CD4-positive, alpha-beta T cell (primary cell): ENCODE data around the gene MS4A10. TPM values are rescaled to one million over a fixed set of nuclear protein-coding genes. Genes with fewer than 3 reads are reported as not detected.

Source experiments
- ATAC-seq: fragments of 200-7000 bp; cut with Tn5 transposase; one replicate; pipeline ENCODE4 v1.10.0; 2022; ENCODE audit warnings: mild to moderate bottlenecking; ENCODE audit not compliant: poor library complexity
- CTCF ChIA-PET: fragments of 350-600 bp; sonication (Branson Sonifier 250); formaldehyde crosslinking; loops from one replicate; lab custom pipeline; 2021; ENCODE audit warnings: antibody characterized with exemption, inconsistent platforms; lab: Charles Lee
- POLR2A ChIA-PET: fragments of 350-600 bp; sonication (Branson Sonifier 250); formaldehyde crosslinking; loops from one replicate; lab custom pipeline; 2021; ENCODE audit warnings: antibody characterized with exemption, inconsistent platforms; lab: Charles Lee
- DNase-seq, 14 experiments: peaks; one replicate each; pipeline ENCODE4 v3.0.0-alpha.2; 2013 to 2020; ENCODE audit warnings: mixed read lengths in 2 of 14
- H3K27ac ChIP-seq, 2 donors: one replicate each; pipeline versions ENCODE4 v1.5.1 to v1.7.0; 2013; ENCODE audit warnings: low read length in 2 of 2, low read depth in 1 of 2, mild to moderate bottlenecking in 1 of 2
- H3K27me3 ChIP-seq, 2 experiments: 1 replicate in 1 of 2; 2 replicates in 1 of 2; pipeline versions ENCODE4 v1.6.1 to v1.7.0; 2013; ENCODE audit warnings: low read length in 2 of 2, control low read depth in 1 of 2, mild to moderate bottlenecking in 1 of 2, moderate library complexity in 1 of 2; ENCODE audit not compliant: insufficient read depth in 2 of 2, control insufficient read depth in 1 of 2
- H3K36me3 ChIP-seq: one replicate; pipeline ENCODE4 v1.6.1; 2013; ENCODE audit warnings: low read length, control low read depth; ENCODE audit not compliant: insufficient read depth
- H3K4me1 ChIP-seq: one replicate; pipeline ENCODE4 v1.6.1; 2013; ENCODE audit warnings: low read length, control low read depth; ENCODE audit not compliant: insufficient read depth
- H3K4me3 ChIP-seq: one replicate; pipeline ENCODE4 v1.5.1; 2013; ENCODE audit warnings: mild to moderate bottlenecking, low read length, moderate library complexity
- H3K9me3 ChIP-seq, 2 experiments: 1 replicate in 1 of 2; 2 replicates in 1 of 2; pipeline versions ENCODE4 v1.6.1 to v1.7.0; 2013; ENCODE audit warnings: low read length in 2 of 2, mild to moderate bottlenecking in 2 of 2, control low read depth in 1 of 2, moderate library complexity in 1 of 2; ENCODE audit not compliant: control insufficient read depth in 1 of 2, insufficient read depth in 1 of 2
- H3K27ac Mint-ChIP-seq: one replicate; pipeline ENCODE4 v1.8.0; 2020; ENCODE audit warnings: mixed read lengths
- H3K27me3 Mint-ChIP-seq: one replicate; pipeline ENCODE4 v1.8.0; 2021; ENCODE audit warnings: mixed read lengths
- H3K36me3 Mint-ChIP-seq: one replicate; pipeline ENCODE4 v1.8.0; 2021; ENCODE audit warnings: low read depth, mixed read lengths
- H3K4me1 Mint-ChIP-seq: one replicate; pipeline ENCODE4 v1.8.0; 2021; ENCODE audit warnings: low read depth, mixed read lengths
- H3K4me3 Mint-ChIP-seq: one replicate; pipeline ENCODE4 v1.8.0; 2020; ENCODE audit warnings: mild to moderate bottlenecking, mixed read lengths
- H3K9me3 Mint-ChIP-seq: one replicate; pipeline ENCODE4 v1.8.0; 2020; ENCODE audit warnings: mixed read lengths
- intact Hi-C, 2 experiments: fragments of 100-400 bp; cut with DNase I in 1 of 2; cut with micrococcal nuclease in 1 of 2; formaldehyde crosslinking; loops; one replicate each; pipeline versions ENCODE4 v1.15.1 to v1.9.0; 2023 to 2025; cut with DNase I, micrococcal nuclease
- total RNA-seq, 174 experiments: library from RNA in 2 of 174; stranded (reverse) in 2 of 174; gene quantifications; one replicate each; pipeline ENCODE4 v1.2.3 and lab custom pipeline; 2021 to 2026
- TF ChIP-seq, protein P1 (sequence below): fragments of 200-600 bp; IDR thresholded peaks from one replicate; pipeline ENCODE4 v1.8.0; 2022; ENCODE audit warnings: antibody characterized with exemption, mild to moderate bottlenecking

The MS4A10 gene
- total RNA-seq, 2 experiments from 2014 or later = not detected

GRCh38 chr11:60783911-60784310 lies 1.2 kb upstream of the MS4A10 start:
- Histone ChIP-seq H3K4me3 (no peak overlapping the region), H3K4me1 (no peaks in the 10 kb centered on the region), H3K36me3 (no peaks in the 10 kb centered on the region), H3K27ac (no peak overlapping the region), H3K27me3 (no peaks in the 10 kb centered on the region), H3K9me3 (no peaks in the 10 kb centered on the region)
- H3K27me3 Mint-ChIP-seq = no peaks in the 10 kb centered on the region
- no peaks in the 10 kb centered on the region for H3K4me1 Mint-ChIP-seq
- no peak overlapping the region for H3K4me3 Mint-ChIP-seq
- no peaks in the 10 kb centered on the region for H3K36me3 Mint-ChIP-seq
- H3K9me3 Mint-ChIP-seq = no peaks in the 10 kb centered on the region
- intact Hi-C loops = no loop called here
- no peak for DNase-seq
- ChIA-PET POLR2A (no interaction called here), CTCF (interaction anchor here (1.6 kb wide), 1 partner anchor 9 kb away, joined by 6 read pairs; no protein-coding TSS in a partner anchor)
- TF ChIP-seq, protein P1, sequence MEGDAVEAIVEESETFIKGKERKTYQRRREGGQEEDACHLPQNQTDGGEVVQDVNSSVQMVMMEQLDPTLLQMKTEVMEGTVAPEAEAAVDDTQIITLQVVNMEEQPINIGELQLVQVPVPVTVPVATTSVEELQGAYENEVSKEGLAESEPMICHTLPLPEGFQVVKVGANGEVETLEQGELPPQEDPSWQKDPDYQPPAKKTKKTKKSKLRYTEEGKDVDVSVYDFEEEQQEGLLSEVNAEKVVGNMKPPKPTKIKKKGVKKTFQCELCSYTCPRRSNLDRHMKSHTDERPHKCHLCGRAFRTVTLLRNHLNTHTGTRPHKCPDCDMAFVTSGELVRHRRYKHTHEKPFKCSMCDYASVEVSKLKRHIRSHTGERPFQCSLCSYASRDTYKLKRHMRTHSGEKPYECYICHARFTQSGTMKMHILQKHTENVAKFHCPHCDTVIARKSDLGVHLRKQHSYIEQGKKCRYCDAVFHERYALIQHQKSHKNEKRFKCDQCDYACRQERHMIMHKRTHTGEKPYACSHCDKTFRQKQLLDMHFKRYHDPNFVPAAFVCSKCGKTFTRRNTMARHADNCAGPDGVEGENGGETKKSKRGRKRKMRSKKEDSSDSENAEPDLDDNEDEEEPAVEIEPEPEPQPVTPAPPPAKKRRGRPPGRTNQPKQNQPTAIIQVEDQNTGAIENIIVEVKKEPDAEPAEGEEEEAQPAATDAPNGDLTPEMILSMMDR = no peak
- H3K27ac Mint-ChIP-seq = no peak overlapping the region
- no peak for ATAC-seq

- Mint-ChIP-seq H3K9me3 (no peaks in the 10 kb centered on the region), H3K27me3 (no peaks in the 10 kb centered on the region), H3K27ac (no peak overlapping the region), H3K4me3 (no peak overlapping the region), H3K36me3 (no peaks in the 10 kb centered on the region), H3K4me1 (no peaks in the 10 kb centered on the region)
- H3K9me3 ChIP-seq = no peaks in the 10 kb centered on the region
- no peak overlapping the region for H3K4me3 ChIP-seq
- no peak overlapping the region for H3K27ac ChIP-seq
- ChIA-PET POLR2A (no interaction called here), CTCF (interaction anchor here (0.9 kb wide), 1 partner anchor 10 kb away, joined by 3 read pairs; no protein-coding TSS in a partner anchor)
- no peaks in the 10 kb centered on the region for H3K4me1 ChIP-seq
- H3K27me3 ChIP-seq = no peaks in the 10 kb centered on the region
- intact Hi-C loops = no loop called here
- ATAC-seq = no peak
- no peaks in the 10 kb centered on the region for H3K36me3 ChIP-seq
- TF ChIP-seq, protein P1 = no peak
- DNase-seq = no peak
Measured at GRCh38 chr11:60785806-60786361, 751 bp downstream of the MS4A10 start.

DNA sequence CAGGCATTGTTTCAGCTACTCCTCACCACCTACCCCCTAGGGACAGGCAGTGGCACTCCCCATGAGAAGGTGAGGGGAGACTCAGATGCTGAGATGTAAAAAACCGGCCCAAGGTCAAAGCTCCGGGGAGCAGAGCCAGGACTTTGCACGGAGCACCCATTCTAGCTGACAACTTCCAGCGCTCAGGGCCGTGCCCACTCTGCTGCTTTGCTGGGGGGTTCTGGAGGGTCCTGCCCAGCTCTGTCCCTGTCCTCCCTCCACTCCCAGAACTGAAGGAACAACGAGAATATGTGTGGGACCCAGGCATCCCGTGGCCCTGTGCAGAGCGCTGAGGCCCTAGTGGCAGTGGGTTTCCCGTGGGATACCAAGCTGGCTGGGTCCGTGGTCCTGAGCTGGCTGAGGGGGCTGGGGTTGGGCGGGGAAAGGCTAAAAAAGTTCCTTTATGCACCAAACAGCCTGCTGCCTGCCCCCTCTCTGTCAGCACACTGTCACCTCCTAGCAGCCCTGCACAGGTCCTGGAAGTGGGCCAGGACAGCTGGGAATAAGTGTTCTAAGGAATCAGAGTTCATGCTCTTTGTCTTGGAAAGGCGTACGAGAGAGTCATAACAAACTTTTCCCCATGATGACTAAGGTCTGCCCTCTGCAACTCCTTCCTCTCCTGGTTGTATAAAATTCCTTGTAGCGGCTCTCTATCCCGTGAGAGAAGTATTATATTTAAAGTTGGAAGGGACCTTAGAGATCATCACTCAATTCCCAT lies 1.9 kb downstream of the MS4A10 start:
- Mint-ChIP-seq H3K27me3 (no peaks in the 10 kb centered on the region), H3K4me3 (no peak overlapping the region), H3K27ac (no peak overlapping the region), H3K4me1 (no peaks in the 10 kb centered on the region), H3K9me3 (no peaks in the 10 kb centered on the region), H3K36me3 (no peaks in the 10 kb centered on the region)
- ATAC-seq (no peak), DNase-seq (no peak)
- CTCF ChIA-PET = no interaction called here
- no peaks in the 10 kb centered on the region for H3K9me3 ChIP-seq
- no peak overlapping the region for H3K27ac ChIP-seq
- intact Hi-C loops = no loop called here
- no peaks in the 10 kb centered on the region for H3K4me1 ChIP-seq
- no peaks in the 10 kb centered on the region for H3K36me3 ChIP-seq
- POLR2A ChIA-PET = no interaction called here
- TF ChIP-seq, protein P1 = no peak
- H3K4me3 ChIP-seq = no peak overlapping the region
- H3K27me3 ChIP-seq = no peaks in the 10 kb centered on the region
